GM23248 (cell line): Measurements from ENCODE around the gene NR2C2.

ENCODE experiments used
- EZH2 ChIP-seq: fragments of 200-600 bp; sonication (generic); IDR thresholded peaks from 2 replicates; pipeline ENCODE4 v1.6.1; 2018; ENCODE audit warnings: antibody characterized with exemption, mild to moderate bottlenecking; ENCODE audit not compliant: insufficient read depth, poor library complexity, severe bottlenecking
- EZH2phosphoT487 ChIP-seq: fragments of 200-600 bp; sonication (generic); IDR thresholded peaks from 2 replicates; pipeline ENCODE4 v1.6.1; 2018; ENCODE audit warnings: antibody characterized with exemption, moderate library complexity, mild to moderate bottlenecking, low read depth; ENCODE audit not compliant: insufficient read depth

DNA sequence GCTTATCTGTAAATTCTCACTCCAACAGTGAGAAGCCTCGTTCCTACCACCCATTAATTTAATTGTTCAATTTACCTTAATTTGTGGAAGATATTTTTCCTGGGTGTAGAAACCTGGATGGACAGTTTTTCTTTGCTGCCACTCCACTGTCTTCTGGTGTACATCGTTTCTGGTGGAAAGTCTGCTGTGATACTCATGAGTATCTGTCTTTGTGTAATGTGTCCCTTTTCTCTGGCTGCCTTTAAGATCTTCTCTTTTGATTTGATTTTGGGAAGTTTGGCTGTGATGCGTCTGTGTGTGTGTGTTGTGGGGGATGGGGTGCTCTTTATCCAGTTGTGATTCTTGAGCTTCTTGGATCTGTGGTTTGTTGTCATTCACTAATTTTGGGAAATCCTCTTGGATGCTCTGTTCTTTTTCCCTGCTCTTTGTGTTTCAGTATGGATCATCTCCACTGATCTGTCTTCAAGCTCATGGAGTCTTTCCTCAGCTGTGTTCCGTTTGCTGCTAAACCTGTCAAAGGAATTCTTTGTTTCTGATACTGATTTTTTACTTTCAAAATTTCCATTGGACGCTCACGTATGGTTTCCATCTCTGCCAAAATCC lies 42.2 kb upstream of the NR2C2 start:
- no peak for TF ChIP-seq EZH2phosphoT487
- no peak for TF ChIP-seq EZH2
